SK-N-SH (cell line): Measurements from ENCODE around the gene BTNL2. TPM values are rescaled to one million over a fixed set of nuclear protein-coding genes. Genes with fewer than 3 reads are reported as not detected.

Source experiments
- CTCF ChIA-PET: fragments of 300-600, 350-600 bp; formaldehyde crosslinking; extraction: SDS; loops from one replicate; lab custom pipeline; 2021; lab: Yijun Ruan, JAX
- POLR2A ChIA-PET: fragments of 350-600 bp; sonication (Branson Sonifier 250); formaldehyde crosslinking; extraction: SDS; loops from one replicate; lab custom pipeline; 2020; ENCODE audit warnings: antibody characterized with exemption, inconsistent platforms; lab: Yijun Ruan, JAX
- DNase-seq: peaks from one replicate; pipeline ENCODE4 v3.0.0; 2012
- H2AFZ ChIP-seq: fragments of 200-600 bp; sonication (generic); 2 replicates; pipeline ENCODE4 v1.8.1; 2016; ENCODE audit warnings: antibody characterized with exemption, mild to moderate bottlenecking, low read depth
- H3F3A ChIP-seq: fragments of 200-600 bp; sonication (generic); replicated peaks from 2 replicates; pipeline ENCODE3; 2016; ENCODE audit warnings: antibody characterized with exemption, mild to moderate bottlenecking; ENCODE audit not compliant: insufficient read depth
- H3K27ac ChIP-seq, 2 experiments: fragments of 200-500 bp in 1 of 2; fragments of 200-600 bp in 1 of 2; sonication (Bioruptor generic) in 1 of 2; sonication (generic), shearing (Covaris generic) in 1 of 2; 2 replicates each; pipeline versions ENCODE4 v1.5.1 to v1.6.1; 2014 to 2016; ENCODE audit warnings: low read depth in 2 of 2, inconsistent platforms in 1 of 2, low read length in 1 of 2, mild to moderate bottlenecking in 1 of 2, mixed read lengths in 1 of 2
- H3K27me3 ChIP-seq: fragments of 200-600 bp; sonication (generic), shearing (Covaris generic); 2 replicates; pipeline ENCODE4 v1.6.1; 2016; ENCODE audit warnings: mixed run types; ENCODE audit not compliant: insufficient read depth
- H3K36me3 ChIP-seq, 2 experiments: fragments of 200-500 bp in 1 of 2; fragments of 200-600 bp in 1 of 2; sonication (Bioruptor generic) in 1 of 2; sonication (generic) in 1 of 2; replicated peaks in 1 of 2; 2 replicates each; pipeline versions ENCODE3 to v1.5.1; 2014 to 2016; ENCODE audit warnings: low read length in 1 of 2, mild to moderate bottlenecking in 1 of 2; ENCODE audit not compliant: insufficient read depth in 2 of 2, control insufficient read depth in 1 of 2
- H3K4me1 ChIP-seq, 2 experiments: fragments of 200-500 bp in 1 of 2; fragments of 200-600 bp in 1 of 2; sonication (Bioruptor generic) in 1 of 2; sonication (generic), shearing (Covaris generic) in 1 of 2; 2 replicates each; pipeline versions ENCODE4 v1.5.1 to v1.6.1; 2014 to 2016; ENCODE audit warnings: low read depth in 1 of 2, low read length in 1 of 2, mixed run types in 1 of 2; ENCODE audit not compliant: insufficient read depth in 2 of 2, control insufficient read depth in 1 of 2
- H3K4me2 ChIP-seq: fragments of 200-600 bp; sonication (generic), shearing (Covaris generic); 2 replicates; pipeline ENCODE4 v1.6.1; 2017; ENCODE audit warnings: mixed run types
- H3K4me3 ChIP-seq, 2 experiments: fragments of 200-500 bp in 1 of 2; fragments of 200-600 bp in 1 of 2; sonication (Bioruptor generic) in 1 of 2; sonication (generic), shearing (Covaris generic) in 1 of 2; 2 replicates each; pipeline versions ENCODE4 v1.5.1 to v1.8.1; 2014 to 2016; ENCODE audit warnings: low read depth in 2 of 2, inconsistent platforms in 1 of 2, low read length in 1 of 2, mild to moderate bottlenecking in 1 of 2, mixed read lengths in 1 of 2, moderate library complexity in 1 of 2
- H3K79me2 ChIP-seq: fragments of 200-600 bp; sonication (generic); 2 replicates; pipeline ENCODE4 v1.8.1; 2017; ENCODE audit warnings: mild to moderate bottlenecking; ENCODE audit not compliant: insufficient read depth
- H3K9ac ChIP-seq: fragments of 200-600 bp; sonication (generic); 2 replicates; pipeline ENCODE4 v1.6.1; 2017; ENCODE audit warnings: mixed run types
- H3K9me2 ChIP-seq: fragments of 200-600 bp; sonication (generic); 2 replicates; pipeline ENCODE4 v1.6.1; 2017; ENCODE audit warnings: mixed run types
- H3K9me3 ChIP-seq: fragments of 200-600 bp; sonication (generic); 2 replicates; pipeline ENCODE4 v1.6.1; 2017; ENCODE audit warnings: mixed run types, mild to moderate bottlenecking, moderate library complexity
- H4K20me1 ChIP-seq: fragments of 200-600 bp; sonication (generic); 2 replicates; pipeline ENCODE4 v1.6.1; 2017; ENCODE audit warnings: mild to moderate bottlenecking, mixed run types; ENCODE audit not compliant: insufficient read depth
- CTCF ChIP-seq: fragments of 200-600 bp; sonication (generic); IDR thresholded peaks from 2 replicates; pipeline ENCODE4 v1.6.1; 2017; ENCODE audit warnings: antibody characterized with exemption, mild to moderate bottlenecking, moderate library complexity
- EP300 ChIP-seq, 2 experiments: IDR thresholded peaks; 2 replicates each; pipeline versions ENCODE4 v1.4.0 to v1.6.1; 2012; ENCODE audit warnings: borderline replicate concordance in 1 of 2, low read depth in 1 of 2, low read length in 1 of 2
- EZH2phosphoT487 ChIP-seq: fragments of 200-600 bp; sonication (generic); IDR thresholded peaks from 2 replicates; pipeline ENCODE4 v1.6.1; 2017; ENCODE audit warnings: low read depth, mixed run types, mild to moderate bottlenecking, antibody characterized with exemption, moderate library complexity, borderline replicate concordance
- FOXJ3 ChIP-seq: sonication (generic); formaldehyde crosslinking; IDR thresholded peaks from 2 replicates; pipeline ENCODE4 v1.5.1; 2020; ENCODE audit warnings: mild to moderate bottlenecking, missing genetic modification reagents
- GATA2 ChIP-seq: sonication (generic); formaldehyde crosslinking; IDR thresholded peaks from 2 replicates; pipeline ENCODE4 v1.5.0; 2020; ENCODE audit warnings: mild to moderate bottlenecking, missing genetic modification reagents
- IRF3 ChIP-seq: fragments of 150-350 bp; IDR thresholded peaks from 2 replicates; pipeline ENCODE4 v1.6.1; 2016; ENCODE audit warnings: mild to moderate bottlenecking, low read depth, low read length
- MAX ChIP-seq: IDR thresholded peaks from 2 replicates; pipeline ENCODE4 v1.4.0; 2012; ENCODE audit warnings: low read depth
- MXI1 ChIP-seq: IDR thresholded peaks from 2 replicates; pipeline ENCODE4 v1.6.1; 2012; ENCODE audit warnings: mild to moderate bottlenecking, low read depth, low read length, improper control_type of control experiment
- NFIC ChIP-seq: IDR thresholded peaks from 2 replicates; pipeline ENCODE4 v1.4.0; 2012; ENCODE audit warnings: borderline replicate concordance
- PBX3 ChIP-seq: IDR thresholded peaks from 2 replicates; pipeline ENCODE4; 2012
- POLR2AphosphoS5 ChIP-seq: IDR thresholded peaks from 2 replicates; pipeline ENCODE4 v1.6.1; 2012; ENCODE audit warnings: low read depth, low read length
- RFX5 ChIP-seq: IDR thresholded peaks from 2 replicates; pipeline ENCODE4 v1.6.1; 2012; ENCODE audit warnings: mild to moderate bottlenecking, improper control_type of control experiment, low read length
- SIN3A ChIP-seq: IDR thresholded peaks from 2 replicates; pipeline ENCODE4 v1.6.1; 2012; ENCODE audit warnings: low read depth, mild to moderate bottlenecking, low read length, moderate library complexity, borderline replicate concordance
- SMC3 ChIP-seq: IDR thresholded peaks from 2 replicates; pipeline ENCODE4 v1.6.1; 2012; ENCODE audit warnings: low read depth, low read length, improper control_type of control experiment
- TAF1 ChIP-seq: IDR thresholded peaks from 2 replicates; pipeline ENCODE4 v1.6.1; 2012; ENCODE audit warnings: low read depth, mild to moderate bottlenecking, low read length, moderate library complexity, borderline replicate concordance
- USF1 ChIP-seq: IDR thresholded peaks from 2 replicates; pipeline ENCODE4 v1.4.0; 2012; ENCODE audit warnings: low read depth, borderline replicate concordance
- YY1 ChIP-seq: IDR thresholded peaks from 2 replicates; pipeline ENCODE4 v1.4.0; 2012; ENCODE audit warnings: low read depth, mild to moderate bottlenecking
- WGBS: methylation state at CpG from one replicate; pipeline ENCODE4 v1.1.6; 2017; ENCODE audit warnings: low lambda C conversion rate; 5-methylcytosine and 5-hydroxymethylcytosine counted together
- polyA plus RNA-seq, 3 experiments: library from polyadenylated mRNA; depleted of rRNA; stranded (reverse); fragments of >200 nt; gene quantifications; 2 replicates each; pipeline ENCODE4 v1.2.3, GENCODE V29; 2012

The BTNL2 gene
- polyA plus RNA-seq, 1 of the 3 experiments (the other 2 are of a cell fraction) = not detected

- CTCF ChIA-PET = interaction anchor here (1.4 kb wide), 1 partner anchor 32 kb away, joined by 4 read pairs; no protein-coding TSS in a partner anchor
- no peaks in the 10 kb centered on the region for H3F3A ChIP-seq
Measured at GRCh38 chr6:32445321-32445854, 38.4 kb upstream of the BTNL2 start.

GRCh38 chr6:32444433-32444832 lies 37.5 kb upstream of the BTNL2 start:
- Histone ChIP-seq H3K4me1 (no peaks in the 10 kb centered on the region), H3K4me2 (no peak overlapping the region), H3K36me3 (no peaks in the 10 kb centered on the region), H3K9me3 (no peaks in the 10 kb centered on the region; the same call in 1 of the 2 replicates), H3K27ac (no peak overlapping the region), H3K9me2 (no peaks in the 10 kb centered on the region), H3K4me3 (no peak overlapping the region), H3K9ac (no peak overlapping the region), H3K79me2 (no peaks in the 10 kb centered on the region), H4K20me1 (no peaks in the 10 kb centered on the region), H3F3A (no peaks in the 10 kb centered on the region), H3K27me3 (peaks cover 9% of the 10 kb centered on the region; the same call in 1 of the 2 replicates), H2AFZ (no peak overlapping the region)
- 12% methylated on average over 2 of the region's 2 CpGs for WGBS
- POLR2A ChIA-PET = no interaction called here
- CTCF ChIA-PET = no interaction called here
- no peak for DNase-seq
- TF ChIP-seq SMC3 = no peak
- TF ChIP-seq FOXJ3 (CRISPR knock-in tag) = no peak
- no peak for TF ChIP-seq PBX3
- TF ChIP-seq EP300 (IDR thresholded peaks at IDR 0.05; ENCODE audit: borderline replicate concordance in 1 of 2, low read depth in 1 of 2, low read length in 1 of 2) = no peak
- no peak for TF ChIP-seq GATA2 (CRISPR knock-in tag)
- no peak for TF ChIP-seq YY1
- no peak for TF ChIP-seq TAF1
- TF ChIP-seq USF1 = no peak
- no peak for TF ChIP-seq CTCF
- TF ChIP-seq RFX5 = no peak
- TF ChIP-seq IRF3 = no peak

More at GRCh38 chr6:32445321-32445854, 38.4 kb upstream of the BTNL2 start:
- Histone ChIP-seq H3K4me1 (no peaks in the 10 kb centered on the region), H3K4me3 (no peak overlapping the region), H3K9me2 (no peaks in the 10 kb centered on the region), H3K9ac (no peak overlapping the region), H3K27me3 (peaks cover 9% of the 10 kb centered on the region; the same call in 1 of the 2 replicates), H2AFZ (no peak overlapping the region), H3K9me3 (no peaks in the 10 kb centered on the region; the same call in 1 of the 2 replicates), H3K4me2 (no peak overlapping the region), H3K79me2 (no peaks in the 10 kb centered on the region), H3K36me3 (no peaks in the 10 kb centered on the region), H3K27ac (no peak overlapping the region), H4K20me1 (no peaks in the 10 kb centered on the region)
- no peak for TF ChIP-seq POLR2AphosphoS5
- no peak for TF ChIP-seq MXI1
- TF ChIP-seq EZH2phosphoT487 = no peak
- TF ChIP-seq FOXJ3 (CRISPR knock-in tag) = no peak
- TF ChIP-seq PBX3 = no peak
- no peak for TF ChIP-seq USF1
- no peak for TF ChIP-seq EP300 (IDR thresholded peaks at IDR 0.05; ENCODE audit: borderline replicate concordance in 1 of 2, low read depth in 1 of 2, low read length in 1 of 2)
- no peak for TF ChIP-seq RFX5
- no peak for TF ChIP-seq SIN3A
- TF ChIP-seq NFIC = no peak
- no peak for TF ChIP-seq MAX
- WGBS = 0% methylated on average over 3 of the region's 3 CpGs
- POLR2A ChIA-PET = no interaction called here
- no peak for DNase-seq
